Measurements from ENCODE around the gene DGCR2.

DNA sequence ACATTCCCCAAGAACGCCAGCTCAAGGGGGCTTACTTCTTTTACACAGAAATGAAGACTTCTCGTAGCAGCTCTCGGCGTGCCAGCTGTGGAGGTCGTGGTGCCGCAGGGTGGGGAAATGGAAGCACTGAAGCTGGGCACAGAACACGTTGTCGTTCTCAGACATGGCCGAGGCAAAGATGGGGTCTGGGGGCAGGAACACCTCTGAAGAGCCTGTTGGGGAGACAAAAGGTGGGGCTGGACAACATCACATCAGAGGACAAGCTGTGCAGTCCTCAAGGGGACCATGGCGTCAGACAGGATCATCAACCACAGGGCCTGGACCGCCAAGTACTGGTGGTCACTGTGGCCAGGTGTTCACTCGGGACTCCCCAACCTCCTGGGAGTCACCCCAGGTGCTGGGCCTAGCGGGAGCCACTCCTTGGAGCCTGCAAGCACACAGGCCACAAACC, 65.2 kb downstream of the DGCR2 start:
- TF ChIP-seq, protein P1, sequence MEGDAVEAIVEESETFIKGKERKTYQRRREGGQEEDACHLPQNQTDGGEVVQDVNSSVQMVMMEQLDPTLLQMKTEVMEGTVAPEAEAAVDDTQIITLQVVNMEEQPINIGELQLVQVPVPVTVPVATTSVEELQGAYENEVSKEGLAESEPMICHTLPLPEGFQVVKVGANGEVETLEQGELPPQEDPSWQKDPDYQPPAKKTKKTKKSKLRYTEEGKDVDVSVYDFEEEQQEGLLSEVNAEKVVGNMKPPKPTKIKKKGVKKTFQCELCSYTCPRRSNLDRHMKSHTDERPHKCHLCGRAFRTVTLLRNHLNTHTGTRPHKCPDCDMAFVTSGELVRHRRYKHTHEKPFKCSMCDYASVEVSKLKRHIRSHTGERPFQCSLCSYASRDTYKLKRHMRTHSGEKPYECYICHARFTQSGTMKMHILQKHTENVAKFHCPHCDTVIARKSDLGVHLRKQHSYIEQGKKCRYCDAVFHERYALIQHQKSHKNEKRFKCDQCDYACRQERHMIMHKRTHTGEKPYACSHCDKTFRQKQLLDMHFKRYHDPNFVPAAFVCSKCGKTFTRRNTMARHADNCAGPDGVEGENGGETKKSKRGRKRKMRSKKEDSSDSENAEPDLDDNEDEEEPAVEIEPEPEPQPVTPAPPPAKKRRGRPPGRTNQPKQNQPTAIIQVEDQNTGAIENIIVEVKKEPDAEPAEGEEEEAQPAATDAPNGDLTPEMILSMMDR (IDR thresholded peaks at IDR 0.05; ENCODE audit: poor library complexity, severe bottlenecking), result no peak
- no peak for TF ChIP-seq EZH2 (IDR thresholded peaks at IDR 0.05; ENCODE audit: borderline replicate concordance, insufficient read depth, low read length, poor library complexity, severe bottlenecking)
